HG03097 (cell line): Measurements from ENCODE around the gene CCL5.
"Not testable (repeated sequence)": the region's sequence is repeated elsewhere in the genome, so short reads cannot be mapped to it uniquely, and the experiment has no call there.

ENCODE experiments used
- ATAC-seq: cut with Tn5 transposase; IDR thresholded peaks from one replicate; pipeline ENCODE4 v1.9.1; 2021; ENCODE audit not compliant: unreplicated experiment, low FRiP score

CCL5 gene

DNA sequence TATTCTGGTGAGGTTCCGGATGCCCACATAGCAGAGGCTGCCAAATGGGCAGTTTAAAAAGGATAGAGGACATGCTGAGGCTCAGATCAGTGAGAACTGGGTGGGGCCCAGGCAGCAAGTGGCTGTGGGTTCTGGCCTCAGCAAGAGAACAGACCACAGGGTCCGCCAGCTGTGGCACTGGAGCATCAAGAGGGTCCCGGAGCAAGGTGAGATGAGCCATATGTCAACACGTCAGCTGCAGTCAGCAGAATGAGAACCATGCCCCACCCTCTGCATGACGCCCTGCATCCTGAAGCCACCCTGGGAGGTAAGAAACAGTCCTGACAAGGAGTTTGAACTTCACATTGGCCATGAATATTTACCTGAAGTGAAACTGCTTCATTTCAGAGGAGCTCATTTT is 20.1 kb upstream of the CCL5 start:
- ATAC-seq, result no peak

DNA sequence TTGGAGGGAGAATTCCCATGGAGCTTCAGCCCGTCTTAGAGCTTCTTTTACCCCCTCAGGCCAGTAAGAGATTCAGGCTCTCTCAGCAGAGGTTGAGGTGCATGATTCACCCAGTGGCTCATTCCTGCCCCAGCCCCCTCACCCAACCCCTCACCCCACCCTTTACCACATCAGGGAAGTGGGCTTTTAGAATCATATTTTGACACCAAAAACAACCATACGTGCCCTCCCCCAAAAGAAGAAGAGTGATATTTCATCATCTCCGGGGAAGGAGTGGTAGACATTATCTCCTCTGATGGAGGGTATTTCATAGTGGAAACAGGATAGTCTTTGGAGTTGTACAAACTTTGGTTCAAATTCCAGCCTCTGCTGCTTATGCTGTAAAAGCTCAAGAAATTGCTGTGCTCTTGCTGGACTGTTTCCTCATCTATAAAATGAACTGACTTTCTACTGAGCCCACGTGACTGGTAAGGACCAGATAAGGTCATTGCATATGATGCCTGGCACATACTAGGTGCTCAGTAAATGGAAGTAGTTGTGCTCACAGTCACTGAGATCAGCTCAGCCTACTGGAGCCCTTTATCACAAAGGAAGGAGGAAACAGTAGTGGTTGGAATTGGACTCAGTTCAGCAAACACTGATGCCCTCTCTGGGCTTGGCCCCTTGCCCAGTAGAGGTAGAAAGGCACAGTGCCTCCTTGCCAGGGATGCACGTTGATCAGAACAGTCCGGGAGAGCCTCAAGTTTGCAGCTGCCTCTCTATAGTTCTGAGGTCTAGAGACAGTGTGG is 18.3 kb upstream of the CCL5 start:
- no peak for ATAC-seq

DNA sequence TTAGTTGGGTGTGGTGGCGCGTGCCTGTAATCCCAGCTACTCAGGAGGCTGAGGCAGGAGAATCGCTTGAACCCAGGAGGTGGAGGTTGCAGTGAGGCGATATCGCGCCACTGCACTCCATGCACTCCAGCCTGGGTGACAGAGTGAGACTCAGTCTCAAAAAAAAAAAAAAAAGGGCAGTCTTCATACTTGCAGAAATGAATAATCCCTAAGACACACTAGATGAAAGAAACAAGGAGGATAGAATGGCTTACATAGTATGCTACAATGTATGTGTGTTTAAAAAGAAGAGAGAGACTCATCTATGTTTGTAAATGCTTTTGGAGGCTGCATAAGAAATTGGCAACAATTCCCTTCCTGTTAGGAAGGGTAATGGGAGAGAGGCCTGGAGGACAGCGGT is 17.6 kb upstream of the CCL5 start:
- ATAC-seq, result not testable (repeated sequence)

DNA sequence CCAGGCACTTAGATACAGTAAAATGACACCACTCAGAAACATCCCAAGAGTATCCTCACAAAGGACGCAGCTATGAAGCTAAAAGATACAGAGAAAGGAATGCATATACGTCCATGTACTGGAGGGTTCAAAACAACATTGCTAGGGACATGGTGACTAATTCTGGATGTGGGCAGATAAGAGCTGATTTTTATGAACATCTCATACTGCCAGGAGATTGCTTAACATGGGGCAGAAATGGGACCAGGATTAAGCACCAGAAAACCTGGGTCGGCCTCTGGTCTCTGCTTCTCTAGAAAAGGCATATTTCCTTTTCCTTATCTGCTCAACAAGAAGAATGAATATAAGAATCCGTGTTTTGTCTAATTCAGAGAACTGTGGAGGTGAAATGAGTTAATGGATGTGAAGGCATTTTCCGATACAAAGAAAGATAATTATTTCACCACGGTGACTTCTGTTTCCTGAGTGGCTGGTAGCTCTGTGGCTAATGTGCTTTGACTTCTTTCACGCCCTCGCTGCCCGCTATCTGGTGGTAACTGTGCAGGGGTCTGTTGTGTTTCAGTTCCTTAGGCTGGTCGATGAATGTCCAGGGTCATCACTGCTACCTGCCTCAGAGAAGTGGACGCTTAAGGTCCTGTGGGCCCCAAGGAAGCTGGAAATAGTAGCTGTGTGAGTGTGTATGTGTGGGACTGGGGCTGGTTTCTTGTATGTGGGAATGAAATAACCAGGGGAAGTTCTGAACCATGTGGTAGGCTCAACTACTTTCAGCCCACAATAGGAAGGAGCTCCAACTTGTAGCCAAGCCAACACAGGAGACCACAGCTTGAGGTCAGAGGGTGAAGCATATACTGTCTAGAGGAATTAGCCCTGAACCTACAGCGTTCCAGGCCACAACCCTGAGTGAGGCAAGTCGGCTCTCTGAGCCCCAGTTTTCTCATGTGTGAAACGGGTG is 15.8 kb upstream of the CCL5 start:
- no peak for ATAC-seq

DNA sequence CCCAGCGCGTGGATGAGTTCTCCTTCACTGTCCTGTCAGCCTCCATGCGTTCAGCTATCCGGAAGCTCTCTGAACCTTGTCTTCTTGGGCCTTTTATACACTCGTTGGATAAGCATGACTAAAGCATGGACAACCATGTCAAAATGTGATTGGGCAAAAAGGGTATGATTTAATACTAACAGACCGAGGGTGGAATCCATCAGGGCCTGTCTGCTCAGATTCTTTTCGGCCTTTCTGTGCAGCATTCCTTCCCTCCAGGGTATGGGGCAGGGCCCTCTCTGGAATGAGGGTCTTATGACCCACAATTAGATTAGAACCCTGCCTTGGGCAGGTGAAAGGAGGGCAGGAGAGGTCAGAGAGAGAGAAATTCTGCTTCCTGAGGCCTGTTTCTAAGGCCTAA is 14.0 kb upstream of the CCL5 start:
- ATAC-seq, result no peak

DNA sequence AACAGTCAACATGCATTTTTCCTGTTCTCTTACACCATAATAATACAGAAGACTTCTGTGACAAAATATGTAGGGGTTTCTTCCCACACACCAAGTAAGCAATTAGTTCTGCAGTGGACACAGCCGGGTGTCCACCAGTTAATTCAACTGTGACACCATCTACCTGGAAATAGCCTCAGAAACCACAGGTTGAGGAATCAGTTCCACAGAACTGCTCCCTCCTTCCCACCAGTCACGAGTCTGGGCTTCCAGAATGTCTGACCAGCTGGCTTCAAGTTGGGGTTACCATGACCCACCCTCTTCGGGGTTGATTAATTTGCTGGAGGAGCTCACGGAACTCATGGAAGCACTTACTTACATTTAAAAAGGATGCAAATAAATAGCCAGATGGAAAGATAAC is 13.6 kb upstream of the CCL5 start:
- no peak for ATAC-seq

DNA sequence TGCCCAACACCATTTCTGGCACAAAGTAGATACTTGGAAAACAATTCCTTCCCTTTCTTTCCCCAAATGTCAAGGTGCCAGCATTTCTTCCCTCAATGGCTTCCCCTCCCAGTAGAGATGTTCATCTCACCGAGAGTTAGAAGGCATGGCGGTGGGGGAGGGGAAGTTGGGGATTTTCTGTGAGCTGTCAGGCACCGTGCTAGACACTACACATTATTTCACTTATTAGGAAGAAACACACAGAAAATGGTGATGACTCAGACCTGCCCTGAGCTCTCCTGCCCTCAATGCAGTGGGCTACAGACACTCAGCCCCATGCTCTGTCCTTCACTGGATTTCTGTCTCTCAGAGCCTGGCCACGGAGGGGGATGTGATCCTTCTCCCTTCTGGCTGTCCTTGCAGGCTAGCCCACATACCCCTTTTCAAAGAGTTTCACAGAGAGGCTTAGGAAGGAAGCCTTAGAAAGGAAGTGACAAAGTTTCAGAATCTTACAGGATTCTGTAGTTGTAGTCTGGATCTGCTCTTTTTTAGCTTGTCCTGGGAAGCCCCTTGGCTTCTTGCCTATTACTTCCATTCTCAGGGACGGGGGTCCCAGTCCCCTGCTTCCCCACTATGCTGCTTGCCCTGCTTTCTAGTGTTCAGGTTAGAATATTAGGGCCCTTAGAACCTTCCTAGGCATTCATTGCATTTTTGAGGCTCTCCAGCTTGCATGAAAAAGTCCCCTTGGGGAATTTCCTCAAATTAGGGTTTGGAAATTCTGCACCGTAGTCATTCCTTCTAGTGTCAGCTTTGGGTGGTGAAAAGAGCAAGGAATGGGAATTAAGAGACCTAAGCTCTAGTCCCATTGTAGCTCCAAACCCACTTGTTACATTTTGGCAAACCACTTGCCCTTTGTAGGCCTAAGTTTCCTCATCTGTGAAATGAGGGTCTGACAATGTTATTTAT is 12.2 kb upstream of the CCL5 start:
- no peak for ATAC-seq

DNA sequence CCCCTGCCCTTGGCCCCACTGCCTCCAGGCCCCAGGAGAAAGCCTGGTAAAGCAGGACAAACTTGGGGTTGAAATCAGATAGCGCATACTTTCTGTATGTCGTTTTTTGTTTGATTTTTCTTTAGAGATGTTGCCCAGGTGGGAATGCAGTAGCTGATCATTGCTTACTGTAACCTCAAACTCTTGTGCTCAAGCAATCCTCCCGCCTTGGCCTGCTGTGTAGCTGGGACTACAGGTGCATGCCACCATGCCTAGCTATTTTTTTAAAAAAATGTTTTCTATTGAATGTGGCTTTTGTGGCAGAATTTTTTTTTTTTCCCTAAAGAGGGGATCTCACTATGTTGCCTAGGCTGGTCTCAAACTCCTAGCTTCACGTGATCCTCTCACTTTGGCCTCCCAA is 11.1 kb upstream of the CCL5 start:
- no peak for ATAC-seq

DNA sequence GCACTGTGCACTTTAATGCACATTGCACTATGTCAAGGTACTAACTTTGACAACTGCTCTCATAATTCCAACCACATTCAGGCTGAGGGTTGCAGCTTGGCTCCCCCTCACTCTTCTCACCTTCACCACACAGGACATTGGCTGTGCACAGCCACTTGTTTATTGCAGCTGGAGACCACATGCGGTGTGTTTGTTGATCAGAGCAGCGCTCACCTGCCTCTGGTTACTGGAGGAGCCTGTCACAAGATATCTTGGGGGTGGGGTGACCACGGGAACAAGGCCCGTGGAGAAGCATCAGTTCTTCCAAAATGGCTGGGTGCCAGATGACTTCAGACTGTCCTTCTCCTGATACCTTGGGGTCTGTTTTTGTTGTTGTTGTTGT is 10.6 kb upstream of the CCL5 start:
- no peak for ATAC-seq

DNA sequence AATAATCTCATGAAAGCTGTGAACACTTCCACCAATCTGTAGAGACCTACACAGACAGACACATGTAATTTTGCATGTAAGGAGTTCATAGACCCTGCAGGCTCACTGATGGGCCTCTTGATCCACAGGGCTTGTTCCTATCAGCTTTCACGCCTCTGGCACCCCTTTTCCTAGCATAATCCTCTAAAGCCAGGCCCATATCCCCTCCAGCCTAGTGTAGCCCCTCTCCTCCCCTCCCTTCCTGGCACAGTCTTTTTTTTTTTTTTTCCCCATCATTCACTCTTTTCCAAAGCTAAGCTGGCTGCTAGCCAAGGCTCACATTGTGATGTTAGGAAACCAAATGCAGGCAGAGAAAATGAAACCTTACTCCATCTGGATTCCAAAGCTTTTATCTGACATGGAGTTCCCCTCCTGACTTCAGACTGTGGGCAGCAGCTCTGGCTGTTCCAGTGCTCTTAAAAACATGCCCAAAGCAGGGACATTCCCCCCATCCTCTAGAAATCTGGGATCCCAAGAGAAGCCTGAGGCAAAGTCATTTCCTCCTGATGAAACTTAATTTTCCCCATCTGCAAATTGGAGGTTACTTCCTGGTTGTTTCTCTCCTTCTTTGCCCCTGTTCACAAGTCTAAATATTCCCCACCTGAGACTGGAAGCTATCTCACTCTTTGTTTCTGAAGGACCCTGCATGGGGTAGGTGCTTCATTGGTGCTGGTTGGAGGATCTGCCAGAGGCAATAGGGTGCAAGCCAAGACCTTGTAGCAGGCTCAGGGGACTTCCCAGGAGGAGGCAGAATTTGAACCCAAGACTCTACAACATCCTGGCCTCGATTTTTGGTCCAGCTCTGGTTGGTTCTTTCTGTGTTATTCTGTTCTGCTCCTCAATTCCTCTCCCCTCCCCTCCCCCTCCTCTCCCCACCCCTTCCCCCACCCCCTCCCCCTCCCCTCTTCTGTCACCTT is 9.9 kb upstream of the CCL5 start:
- ATAC-seq, result no peak

DNA sequence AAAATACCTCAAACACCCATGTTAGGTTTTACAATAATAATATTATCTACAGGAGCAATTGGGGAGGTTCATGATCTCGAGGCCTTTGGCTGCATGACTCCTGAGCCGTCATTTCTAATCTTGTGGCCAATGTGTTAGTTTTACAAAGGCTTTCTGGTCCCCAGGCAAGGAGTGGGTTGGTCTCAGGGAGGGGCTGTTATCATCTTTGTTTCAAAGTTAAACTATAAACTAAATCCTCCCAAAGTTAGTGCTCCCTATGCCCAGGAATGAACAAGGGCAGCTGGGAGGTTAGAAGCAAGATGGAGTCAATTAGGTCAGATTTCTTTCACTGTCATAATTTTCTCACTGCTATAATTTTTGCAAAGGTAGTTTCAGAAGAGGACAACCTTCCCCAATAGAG is 9.1 kb upstream of the CCL5 start:
- no peak for ATAC-seq

DNA sequence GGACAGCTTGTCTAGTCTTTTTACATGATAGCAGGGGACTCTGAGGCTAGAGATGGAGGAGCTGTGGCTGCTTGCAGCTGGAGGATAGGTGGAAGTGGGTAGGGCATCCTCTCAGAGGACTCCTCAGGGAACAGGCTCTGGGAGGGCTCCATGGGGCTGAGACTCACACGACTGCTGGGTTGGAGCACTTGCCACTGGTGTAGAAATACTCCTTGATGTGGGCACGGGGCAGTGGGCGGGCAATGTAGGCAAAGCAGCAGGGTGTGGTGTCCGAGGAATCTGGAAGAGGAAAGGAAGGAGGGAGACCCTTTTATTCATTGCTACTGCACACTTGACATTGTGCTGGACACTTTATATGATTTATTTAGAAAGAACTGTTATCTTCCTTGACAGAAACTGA is 1.8 kb downstream of the CCL5 start:
- ATAC-seq, result no peak

DNA sequence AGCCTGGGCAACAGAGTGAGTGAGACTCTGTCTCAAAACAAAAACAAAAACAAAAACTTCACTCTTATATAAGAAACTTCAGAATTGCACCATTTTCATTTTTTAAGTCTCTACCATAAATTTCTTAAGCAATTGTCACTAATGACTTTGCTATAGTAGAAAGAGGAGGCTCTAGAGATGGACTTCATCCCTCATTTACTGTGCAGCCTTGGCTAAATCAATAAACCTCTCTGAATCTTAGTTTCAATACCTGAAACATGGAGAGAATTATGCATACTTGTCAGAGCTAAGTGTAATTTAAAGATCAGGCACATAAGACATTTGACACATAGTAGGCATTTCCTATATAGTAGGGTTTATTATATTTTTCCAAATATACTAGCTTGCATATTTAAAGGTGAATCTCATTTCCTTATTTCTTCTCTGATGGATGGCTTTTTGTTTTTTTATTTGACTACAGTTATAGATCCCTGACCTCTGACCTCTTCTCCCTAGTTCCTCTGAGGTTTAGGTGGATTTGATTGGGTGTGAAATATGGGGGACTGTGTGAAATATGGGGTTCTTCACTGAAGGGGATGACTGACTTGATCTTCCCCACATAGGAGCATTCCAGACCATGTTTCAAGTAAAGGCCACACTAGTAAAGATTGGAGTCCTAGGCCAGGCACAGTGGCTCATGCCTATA is 2.7 kb downstream of the CCL5 start:
- ATAC-seq, result no peak

DNA sequence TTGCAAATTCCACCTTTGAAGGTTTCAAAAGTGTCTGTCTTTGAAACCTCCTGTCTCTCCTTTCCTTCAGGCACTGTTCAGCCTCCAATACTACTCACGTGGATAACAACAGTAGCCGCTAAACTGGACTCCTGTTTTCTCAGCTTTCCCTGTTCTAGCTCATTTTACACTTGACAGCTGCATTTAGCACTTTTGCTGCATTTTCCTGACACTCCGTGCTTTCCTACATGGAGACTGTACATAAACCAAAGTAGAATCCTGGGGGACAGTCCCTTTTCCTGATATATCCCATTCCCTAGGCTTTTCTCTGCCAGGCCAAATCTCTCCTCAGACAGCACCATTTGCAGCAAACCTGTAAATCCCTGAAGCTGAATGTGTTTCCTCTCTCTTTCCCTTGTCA is 3.6 kb downstream of the CCL5 start:
- no peak for ATAC-seq

DNA sequence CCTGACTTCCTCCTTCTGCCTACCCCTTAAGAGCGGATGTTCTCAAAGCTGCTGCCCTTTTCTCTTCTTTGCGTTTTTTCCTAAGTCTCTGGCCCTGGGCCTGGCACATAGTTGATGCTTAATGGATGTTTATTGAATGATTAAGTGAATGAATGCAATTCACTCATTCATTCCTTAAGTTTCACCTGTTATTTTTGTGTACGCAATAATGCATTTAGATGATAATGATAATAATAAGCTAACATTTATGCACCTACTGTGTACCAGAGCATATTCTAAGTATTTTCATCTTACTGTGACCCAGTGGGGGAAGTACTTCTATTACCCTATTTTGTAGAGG is 4.4 kb downstream of the CCL5 start:
- ATAC-seq, result no peak

DNA sequence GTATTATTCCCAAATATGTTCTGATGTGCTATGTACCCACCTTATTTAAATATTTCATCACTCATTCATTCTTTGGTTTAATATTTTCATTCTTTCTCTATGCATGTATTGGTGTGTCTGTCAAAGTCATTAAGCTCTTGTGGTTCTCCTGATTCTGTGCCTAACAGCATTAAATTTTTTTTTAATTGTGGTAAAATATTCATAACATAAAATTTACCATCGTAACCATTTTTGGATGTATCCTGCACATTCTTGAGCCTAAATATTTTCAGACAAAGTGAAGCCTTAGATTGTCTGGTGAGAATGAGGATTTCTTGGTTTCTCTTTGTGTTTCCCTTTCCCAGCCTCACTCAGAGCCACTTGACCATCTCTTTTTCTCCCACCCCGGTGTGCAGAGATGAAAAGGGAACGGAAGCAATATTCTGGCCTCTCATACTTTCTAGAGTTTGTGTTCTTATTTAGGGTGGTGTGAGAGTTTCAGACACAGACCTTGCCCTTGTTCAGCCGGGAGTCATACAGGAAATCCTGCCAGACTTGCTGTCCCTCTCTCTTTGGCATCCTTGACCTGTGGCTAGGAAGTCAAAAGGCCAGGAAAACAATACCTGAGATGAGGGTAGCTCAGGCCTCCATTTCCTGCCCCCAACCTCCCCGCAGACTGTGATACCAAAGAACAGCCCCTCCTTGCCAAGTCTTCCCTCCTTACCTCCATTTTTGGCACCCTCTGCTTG is 4.9 kb downstream of the CCL5 start:
- ATAC-seq, result peak; percentile 35

DNA sequence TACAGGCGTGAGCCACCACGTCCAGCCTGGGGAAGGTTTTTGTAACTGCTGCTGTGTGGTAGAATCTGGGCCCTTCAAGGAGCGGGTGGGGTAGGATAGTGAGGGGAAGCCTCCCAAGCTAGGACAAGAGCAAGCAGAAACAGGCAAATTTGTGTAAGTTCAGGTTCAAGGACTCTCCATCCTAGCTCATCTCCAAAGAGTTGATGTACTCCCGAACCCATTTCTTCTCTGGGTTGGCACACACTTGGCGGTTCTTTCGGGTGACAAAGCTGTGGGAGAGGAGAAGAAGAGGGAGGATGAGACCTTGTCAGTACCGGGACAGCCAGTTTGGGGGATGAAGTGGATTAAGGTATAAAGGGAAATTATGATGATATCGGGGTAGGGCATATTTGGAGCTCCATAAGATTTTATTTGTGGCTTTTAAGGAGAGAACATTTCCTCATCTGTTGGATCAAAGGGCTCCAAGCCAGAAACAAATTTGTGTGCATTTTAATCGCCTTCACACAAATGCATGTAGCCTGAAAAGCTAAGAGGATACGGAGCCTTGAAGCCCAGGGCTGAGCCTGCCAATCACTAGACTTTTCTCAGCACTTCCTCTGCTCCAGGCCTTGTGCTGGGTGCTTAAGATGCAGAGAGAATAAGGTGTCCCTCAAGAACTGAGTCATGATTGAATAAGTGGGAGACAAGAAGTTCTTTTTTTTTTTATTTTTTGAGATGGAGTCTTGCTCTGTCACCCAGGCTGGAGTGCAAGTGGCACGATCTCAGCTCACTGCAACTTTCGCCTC is 7.8 kb downstream of the CCL5 start:
- ATAC-seq, result no peak
